Measurements from ENCODE around the gene RABGAP1.

Gene RABGAP1

DNA sequence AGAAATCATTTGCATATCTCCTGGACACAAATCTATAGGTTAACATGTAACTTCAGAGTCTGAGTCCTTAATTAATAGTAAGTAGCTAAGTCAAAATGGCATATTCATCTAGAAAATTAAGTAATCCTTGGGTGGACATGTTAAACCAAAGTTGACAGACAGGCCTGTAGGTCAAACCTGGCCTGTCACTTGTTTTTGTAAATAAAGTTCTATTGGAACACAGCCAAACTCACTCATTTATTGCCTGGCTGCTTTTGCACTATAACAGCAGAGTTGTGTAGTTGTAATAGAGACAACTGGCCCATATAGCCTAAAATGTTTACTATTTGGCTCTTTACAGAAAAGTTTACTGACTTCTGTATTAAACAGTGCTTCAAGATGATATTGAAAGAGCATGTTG, 68.1 kb downstream of the RABGAP1 start:
- DNase-seq (ENCODE audit: low spot score) = no peak

DNA sequence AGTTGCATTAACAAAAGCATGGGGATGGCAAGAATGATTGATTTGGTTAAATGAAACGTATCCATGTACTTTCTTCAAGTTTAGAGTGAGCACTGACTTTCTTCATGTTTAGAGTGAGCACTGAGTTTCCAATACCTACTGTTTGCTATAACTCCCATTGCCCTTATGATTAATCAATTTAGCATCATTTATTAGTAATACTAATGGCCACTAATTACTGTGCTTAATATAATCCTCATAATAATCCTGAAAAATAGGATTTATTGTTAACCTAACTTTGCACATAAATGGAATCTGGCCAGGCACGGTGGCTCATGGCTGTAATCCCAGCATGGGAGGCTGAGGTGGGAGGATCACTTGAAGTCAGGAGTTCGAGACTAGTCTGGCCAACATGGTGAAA, 70.6 kb downstream of the RABGAP1 start:
- DNase-seq (ENCODE audit: low spot score) = no peak

DNA sequence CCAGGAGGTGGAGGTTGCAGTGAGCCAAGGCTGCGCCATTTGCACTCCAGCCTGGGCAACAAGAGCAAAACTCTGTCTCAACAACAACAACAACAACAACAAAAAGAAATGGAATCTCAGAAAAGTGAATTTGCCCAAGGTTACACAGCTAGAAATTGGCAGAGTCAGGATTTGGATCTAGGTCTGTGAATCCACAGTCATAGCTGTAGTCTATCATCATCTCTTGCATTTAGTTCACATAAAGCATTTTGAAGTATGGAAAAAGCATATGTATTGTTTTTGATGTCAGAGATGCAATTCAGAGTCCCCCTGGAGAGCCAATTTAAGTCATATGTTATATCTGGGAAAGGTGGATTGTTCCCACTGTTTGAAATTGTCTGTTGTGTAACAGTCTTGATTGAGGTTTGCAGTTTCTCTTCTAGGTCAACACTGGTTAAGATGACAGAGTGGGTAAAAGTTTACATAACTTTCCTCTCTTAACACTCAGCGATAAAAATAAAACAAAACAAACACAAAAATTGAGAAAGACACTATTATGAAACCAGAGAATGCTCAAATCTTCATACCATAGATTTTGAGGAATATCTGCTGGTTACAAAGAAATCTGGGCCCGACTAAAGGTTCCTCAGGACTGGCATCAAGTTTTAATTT, 71.2 kb downstream of the RABGAP1 start:
- no peak for DNase-seq (ENCODE audit: low spot score)

DNA sequence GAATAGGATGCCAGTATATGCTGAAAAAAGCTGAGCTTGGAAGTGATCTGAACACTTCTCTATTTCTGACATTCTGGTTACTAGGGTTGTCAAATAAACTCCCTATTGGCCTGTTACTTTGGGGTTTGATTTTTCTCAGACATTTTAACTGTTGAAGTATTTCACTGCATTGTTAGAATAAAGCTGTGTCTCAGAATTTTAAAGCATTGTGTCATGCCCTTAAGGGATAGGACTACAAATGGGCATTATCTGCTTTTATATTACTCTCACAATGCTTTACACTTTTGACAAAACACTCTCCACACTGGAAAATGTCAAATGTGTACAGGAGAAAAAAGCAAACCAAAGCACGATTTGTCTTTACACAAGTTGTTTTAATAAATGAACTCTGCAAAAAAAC, 75.8 kb downstream of the RABGAP1 start:
- DNase-seq (ENCODE audit: low spot score) = no peak

DNA sequence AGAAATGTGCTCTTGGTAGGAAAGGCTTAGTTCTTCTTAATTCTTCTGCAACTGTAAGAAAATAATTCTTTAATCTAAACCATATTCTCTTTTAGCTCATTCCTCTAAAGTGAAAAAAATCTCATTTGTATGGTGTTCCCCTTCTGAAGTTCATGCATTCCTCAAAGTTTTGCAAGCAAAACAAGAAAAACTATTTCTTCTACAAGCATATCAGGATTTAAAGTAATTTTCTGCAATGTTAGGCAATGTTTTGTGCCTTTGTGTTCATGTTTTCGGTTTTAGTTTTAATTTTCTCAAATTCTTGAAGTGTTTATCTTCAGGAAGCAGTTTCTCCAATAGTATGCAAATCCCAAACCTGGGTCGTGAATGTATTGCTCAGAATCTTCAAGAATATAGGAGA, 80.0 kb downstream of the RABGAP1 start:
- no peak for DNase-seq (ENCODE audit: low spot score)

DNA sequence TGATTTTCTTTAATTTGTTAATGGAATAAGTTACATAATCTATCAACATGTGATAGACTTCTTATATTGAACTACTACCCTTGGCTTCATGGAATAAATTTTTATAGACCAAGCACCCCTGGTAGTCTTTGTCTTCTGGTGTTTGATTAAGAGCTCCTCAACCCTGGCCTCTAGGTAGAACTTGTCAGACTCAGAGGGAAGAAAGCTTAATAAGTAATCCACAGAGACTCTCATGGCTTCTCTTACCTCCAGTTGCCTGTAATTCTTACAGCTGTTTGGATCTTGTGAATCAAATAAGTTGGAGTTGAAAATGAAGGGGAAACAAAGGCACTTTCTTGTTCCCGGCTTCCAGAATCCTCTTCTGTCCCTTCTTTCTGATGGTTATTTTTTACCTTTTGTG, 85.6 kb downstream of the RABGAP1 start:
- no peak for DNase-seq (ENCODE audit: low spot score)

DNA sequence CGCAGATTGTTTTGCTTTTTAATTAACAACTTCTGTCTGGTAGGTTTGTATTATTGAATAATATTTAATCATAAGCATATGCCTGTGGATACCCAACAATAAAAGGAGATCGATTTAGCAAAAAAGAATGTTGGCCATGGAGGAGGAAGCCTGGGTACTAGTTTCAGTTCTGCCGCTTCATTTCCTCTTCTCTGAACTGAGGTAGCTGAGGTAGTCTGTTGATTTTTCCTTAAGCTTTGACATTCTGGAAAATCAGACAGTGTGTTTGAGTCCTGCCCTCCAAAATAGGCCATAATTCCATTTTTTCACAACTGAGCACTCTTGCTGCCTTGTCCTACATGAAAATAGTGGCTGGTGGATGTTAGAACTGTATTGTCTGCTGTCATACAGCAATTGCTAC, 86.7 kb downstream of the RABGAP1 start:
- no peak for DNase-seq (ENCODE audit: low spot score)

DNA sequence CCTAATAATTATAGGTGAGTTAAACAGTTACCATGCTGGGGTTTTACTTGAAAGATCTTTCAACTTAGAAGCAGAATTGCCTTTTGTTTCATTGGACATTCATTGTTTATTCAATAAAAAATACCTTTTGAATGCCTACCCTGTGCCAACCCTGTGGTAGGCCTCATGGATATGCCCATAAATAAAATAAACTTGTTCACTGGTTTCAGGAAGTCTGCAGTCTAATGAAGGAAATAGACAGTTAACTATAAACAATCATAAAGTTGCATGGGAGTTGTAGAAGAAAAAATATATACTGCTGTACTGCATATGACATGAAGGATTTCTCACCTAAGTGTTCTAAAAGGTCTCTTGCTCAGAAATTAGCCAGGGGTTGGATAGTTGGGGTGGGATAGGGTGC, 87.3 kb downstream of the RABGAP1 start:
- DNase-seq (ENCODE audit: low spot score) = no peak

DNA sequence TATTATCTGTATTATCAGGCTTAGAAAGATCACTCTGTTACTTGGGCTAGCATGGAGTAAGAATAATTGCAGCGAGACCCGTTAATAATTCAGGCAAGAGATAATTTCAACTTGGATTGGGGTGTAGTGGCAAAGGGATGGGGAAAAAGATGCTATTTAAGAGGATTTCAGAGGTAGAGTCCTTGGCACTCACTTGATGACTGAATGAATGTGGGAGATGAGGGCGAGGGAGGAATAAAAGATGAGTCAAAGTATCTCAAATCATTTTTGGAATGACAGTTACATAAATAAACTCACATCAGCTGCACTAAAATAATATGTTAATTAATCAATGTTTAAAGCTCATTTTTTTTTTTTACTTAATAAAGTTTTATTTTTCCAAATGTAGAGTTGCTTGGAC, 88.2 kb downstream of the RABGAP1 start:
- no peak for DNase-seq (ENCODE audit: low spot score)

DNA sequence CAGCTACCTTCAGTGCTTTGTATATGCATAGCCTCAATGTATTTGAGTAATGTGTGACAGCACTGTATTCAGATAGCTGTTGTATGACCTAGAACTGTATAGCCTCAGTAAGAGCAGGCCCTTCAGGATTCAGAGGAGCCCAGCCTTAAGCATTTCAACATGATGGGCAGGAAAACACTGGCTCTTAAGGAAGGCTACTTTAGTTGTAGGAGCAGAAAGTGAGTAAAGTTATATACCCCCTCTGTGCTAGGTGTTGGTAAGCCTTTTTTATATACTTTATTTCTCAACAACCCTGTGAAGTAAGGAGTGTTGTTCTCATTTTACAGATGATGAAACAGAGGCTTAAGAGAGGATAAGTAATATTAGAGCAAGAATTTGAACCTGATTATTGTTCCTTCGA, 91.1 kb downstream of the RABGAP1 start:
- no peak for DNase-seq (ENCODE audit: low spot score)

DNA sequence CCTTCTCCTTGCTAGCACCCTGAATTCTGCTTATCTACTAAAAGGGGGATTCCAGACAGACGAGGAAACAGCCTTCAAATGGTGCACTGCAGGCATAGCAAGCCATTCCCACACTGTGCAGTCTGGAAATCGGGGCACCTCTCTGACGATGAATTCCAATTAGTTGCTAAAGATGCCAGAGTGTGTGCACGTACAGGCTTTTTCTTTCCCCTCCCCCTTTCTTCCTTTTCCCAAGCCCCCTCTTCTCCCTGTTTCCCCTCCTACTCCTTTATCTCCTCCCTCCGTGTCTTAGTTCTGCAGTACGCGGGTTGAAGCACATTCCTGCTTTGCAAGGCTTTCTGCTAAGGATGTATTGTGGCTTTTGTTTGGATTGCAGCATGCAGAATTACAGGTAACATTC, 92.5 kb downstream of the RABGAP1 start, which contains the start of gene GPR21:
GPR21 (plus strand) TSS at position 316 of the 400 bp plus-strand sequence. CDS start 900 bp downstream, outside the sequence.
- no peak for DNase-seq (ENCODE audit: low spot score)

DNA sequence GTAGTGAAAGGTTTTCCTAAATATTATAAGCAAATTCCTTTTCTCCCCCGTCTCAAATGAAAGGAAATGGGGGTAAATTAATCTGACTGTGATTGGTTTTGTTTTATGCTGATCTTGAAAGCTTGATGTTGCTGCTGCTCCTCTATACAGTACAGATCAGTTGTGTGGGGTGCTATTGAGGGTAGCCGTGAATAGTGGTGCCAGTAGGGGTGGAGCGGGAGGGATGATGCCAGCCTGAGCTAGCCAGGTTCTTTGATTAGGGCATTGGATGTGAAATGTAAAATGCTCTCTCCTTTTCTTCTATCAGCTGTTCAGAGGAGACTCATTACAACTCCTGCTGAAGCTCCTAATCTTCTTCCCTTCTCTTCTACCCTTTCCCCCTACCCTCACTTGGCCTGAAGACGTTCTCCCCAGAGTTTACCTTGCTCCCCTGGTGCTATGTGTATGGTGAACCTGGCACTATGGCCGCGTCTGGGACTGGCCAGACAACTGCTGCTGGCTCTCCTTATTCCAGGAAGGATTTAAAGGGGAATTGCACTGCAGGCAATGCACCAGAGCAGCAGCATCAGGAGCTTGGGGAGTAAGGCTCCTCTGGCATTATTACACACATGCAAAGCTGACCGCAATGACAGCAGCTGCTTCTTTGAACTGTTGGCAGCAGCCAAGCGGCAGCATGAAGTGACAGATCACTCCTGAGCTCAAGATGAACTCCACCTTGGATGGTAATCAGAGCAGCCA, 93.2 kb downstream of the RABGAP1 start:
- no peak for DNase-seq (ENCODE audit: low spot score)

DNA sequence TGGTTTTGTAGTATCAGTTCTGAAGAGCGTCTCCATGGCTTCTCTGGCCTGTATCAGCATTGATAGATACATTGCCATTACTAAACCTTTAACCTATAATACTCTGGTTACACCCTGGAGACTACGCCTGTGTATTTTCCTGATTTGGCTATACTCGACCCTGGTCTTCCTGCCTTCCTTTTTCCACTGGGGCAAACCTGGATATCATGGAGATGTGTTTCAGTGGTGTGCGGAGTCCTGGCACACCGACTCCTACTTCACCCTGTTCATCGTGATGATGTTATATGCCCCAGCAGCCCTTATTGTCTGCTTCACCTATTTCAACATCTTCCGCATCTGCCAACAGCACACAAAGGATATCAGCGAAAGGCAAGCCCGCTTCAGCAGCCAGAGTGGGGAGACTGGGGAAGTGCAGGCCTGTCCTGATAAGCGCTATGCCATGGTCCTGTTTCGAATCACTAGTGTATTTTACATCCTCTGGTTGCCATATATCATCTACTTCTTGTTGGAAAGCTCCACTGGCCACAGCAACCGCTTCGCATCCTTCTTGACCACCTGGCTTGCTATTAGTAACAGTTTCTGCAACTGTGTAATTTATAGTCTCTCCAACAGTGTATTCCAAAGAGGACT, 94.2 kb downstream of the RABGAP1 start:
- no peak for DNase-seq (ENCODE audit: low spot score)

DNA sequence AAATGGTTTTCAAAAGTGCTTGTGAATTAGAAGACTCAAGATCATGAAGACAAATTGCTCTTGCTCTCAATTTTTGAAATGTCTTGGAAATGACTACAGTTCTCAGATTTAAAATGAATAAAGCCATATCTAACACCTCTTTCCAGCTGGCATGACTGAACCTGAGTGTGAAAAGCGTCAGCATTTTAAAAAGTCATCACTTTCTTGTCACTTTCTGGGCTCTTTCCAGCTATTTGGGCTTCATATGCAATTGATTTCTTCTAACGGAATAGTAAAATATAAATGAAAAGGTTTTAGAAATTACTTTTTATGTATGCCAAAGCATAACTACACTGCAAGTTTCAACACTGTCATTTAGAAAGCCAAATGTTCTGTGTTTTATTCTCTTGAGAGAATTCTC, 95.0 kb downstream of the RABGAP1 start:
- DNase-seq (ENCODE audit: low spot score) = no peak

DNA sequence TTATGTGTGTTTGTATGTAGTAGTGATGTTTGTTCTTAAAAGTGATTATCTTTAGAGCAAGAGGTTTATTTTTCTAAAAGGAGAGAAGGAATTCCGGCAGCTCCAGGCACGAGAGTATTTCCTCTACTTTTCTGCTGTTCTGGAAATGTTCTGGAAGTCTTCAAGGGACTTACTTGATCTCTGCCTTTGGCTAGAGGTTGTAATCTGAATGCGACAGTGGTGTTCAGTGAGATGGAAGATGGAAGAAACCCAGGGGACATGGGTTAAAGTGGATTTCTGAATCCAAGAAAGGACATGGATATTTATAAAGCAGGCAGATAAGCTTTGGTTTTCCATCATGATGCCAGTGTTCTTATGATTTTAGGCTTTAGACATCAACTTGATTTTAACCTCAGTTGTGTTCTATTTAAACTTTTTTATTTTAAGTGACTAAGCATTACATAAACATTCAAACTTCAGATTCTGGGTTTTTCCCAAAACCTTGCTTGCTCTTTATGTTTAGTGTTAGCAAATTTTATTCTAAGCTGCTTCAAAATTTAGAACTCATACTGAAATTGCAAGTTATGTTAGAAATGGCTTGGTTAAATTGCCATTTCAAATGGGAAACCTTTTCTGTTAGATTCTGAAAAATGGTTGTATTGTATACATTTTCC, 96.2 kb downstream of the RABGAP1 start:
- no peak for DNase-seq (ENCODE audit: low spot score)

DNA sequence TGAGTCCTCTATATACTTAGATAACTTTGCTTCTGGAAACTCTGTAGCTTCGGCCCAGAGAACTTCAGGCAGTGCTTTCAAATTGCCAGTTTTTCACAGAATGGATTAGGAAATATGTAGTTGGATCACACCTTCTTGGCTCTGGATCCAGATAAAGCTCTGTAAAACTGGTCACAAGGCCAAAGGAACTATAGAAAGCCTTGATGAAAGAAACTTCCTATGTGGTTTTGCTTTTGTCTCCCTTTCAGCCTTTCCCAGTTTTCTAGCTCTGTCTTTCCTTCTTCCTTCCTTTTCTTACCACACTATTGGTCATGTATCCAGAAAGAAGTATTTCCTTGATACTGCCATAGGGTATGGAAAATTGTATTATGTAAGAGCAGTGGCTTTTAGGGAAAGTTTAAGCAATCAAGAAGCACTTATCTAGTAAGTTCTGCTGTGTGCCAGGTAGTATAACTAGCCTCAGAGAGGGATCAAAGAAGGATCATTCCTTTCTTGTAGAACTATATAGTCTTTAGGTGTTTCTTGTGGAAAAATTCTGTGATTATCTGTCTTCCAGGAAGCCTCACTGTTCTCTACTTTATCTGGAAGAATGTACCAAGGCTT, 98.9 kb downstream of the RABGAP1 start:
- no peak for DNase-seq (ENCODE audit: low spot score)

DNA sequence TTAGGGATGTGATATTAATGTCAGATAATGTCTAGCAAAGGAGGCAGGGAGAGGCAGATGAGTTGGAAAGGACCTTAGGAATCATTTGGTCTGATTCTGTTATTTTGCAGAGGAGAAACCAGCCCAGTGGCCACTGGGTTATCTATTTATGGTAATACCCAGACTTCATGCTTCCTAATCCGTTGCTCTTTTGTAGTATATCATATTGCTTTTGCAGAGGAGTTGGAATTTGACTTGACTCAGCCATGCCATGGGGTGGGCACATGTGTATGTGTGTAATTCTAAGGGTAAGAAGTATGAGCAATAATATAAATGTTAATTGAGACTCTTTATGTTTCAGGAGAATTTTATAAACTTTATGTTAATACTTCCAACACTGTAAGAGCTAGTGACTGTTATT, 100.0 kb downstream of the RABGAP1 start:
- no peak for DNase-seq (ENCODE audit: low spot score)

DNA sequence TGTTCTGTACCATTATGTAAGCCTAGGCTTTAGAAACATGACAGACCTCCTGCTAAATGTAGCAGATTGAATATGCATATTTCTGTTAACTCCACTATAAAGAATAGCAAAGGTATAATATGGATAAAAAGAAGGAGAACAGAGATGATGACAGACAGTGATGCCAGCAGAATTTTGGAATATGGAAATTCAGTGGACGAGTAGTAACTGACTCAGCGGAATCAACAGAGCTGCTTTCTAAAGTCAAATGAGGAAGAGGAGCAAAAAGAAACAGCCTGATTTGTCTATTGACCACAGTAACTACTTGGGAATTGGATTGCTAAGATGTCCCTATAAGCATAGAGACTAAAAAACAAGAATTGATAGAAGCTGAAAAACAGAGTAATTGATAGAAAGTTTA, 100.7 kb downstream of the RABGAP1 start:
- no peak for DNase-seq (ENCODE audit: low spot score)

DNA sequence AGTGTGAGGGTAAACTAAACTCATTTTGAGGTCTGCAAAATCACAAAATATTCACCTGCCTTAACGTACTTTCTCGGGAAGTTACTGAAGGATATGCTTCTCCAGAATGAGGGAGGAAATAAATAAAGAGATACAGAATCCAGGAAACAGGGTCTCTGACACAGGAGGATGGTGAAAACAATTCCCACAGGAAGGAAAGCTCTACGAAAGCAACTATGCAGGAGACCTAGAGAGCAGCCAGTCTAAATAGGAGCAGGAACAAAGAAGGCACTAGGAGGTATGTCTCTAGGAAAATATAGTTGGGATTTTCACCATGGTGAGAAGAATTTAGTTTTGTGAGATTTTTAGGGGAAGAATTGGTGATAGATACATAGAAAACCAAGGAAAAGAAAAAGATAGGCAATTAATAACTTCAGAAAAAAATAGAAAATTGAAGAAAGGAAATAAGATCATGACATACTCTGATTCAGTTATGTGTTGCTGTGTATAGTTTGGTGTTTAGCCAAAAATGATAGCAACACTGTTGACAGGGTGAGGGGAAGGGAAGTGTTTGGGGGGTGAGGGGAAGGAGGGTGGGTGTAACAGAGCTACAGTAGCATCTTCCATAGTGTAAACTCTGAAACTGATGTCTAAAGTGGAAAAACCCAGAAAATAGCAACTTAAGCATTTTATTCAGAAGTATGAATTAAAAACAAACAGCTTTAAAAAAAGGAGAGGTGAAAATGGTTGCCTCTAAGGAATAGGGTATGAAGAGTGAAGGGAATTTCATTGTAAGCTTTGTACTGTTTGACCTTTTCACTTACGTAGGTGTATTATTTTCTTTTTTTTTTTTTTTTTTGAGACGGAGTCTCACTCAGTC, 102.5 kb downstream of the RABGAP1 start:
- DNase-seq (ENCODE audit: low spot score) = no peak

DNA sequence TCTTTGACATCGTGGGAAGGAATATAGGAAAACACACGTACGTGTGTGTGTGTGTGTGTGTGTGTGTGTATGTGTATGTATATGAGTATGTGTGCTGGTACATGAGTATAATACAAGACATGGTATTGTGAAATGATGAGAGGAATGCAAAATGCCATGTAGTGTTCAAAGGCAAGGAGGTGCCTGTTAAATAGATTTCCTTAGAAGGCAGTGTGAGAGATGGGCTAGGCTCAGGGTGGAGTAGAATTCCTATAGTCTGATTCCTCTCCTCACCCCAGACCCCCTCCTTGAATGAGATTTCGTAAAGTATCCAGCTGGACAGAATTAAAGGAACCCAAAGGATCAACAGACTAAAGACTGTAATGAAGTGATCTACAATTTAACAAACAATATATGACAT, 103.8 kb downstream of the RABGAP1 start:
- no peak for DNase-seq (ENCODE audit: low spot score)

DNA sequence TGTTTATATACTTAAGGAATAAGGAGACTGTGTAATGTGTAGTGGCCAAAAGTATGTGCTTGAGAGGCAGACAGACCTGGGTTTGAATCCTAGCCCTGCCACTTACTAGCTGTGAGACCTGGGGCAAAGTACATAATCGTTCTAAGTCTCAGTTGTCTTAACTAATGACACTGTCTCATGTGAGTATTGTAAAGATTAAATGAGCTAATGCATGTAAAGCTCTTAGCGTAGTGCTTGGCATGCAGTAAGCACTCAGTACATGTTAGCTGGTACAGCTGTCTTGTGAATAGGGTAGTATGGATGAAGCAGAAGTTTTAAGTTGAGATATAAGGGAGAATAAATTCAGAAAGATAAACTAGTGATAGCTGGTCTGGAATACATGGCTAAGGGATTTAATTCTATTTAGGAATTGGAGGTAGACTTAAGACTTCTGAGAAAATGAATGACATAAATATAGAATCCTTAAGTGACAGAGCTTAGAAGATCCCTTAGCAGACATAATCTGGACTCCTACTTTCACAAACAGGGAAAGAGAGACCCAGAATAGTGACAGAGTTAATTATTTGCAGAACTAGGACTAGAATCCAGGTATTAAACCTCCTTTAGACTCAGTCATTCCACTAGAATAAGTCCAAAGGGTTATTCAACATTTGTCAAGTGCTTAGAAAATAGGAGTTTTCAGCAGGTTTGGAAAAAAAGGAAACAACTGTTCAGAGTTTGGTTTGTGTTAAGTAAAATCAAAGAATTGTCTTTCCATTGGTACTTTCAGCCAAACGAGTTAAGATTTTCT, 105.8 kb downstream of the RABGAP1 start:
- no peak for DNase-seq (ENCODE audit: low spot score)

All from globus pallidus (tissue), 1 donor.